ENCODE results near the gene CRB2.
"Not testable (repeated sequence)": the region's sequence is repeated elsewhere in the genome, so short reads cannot be mapped to it uniquely, and the experiment has no call there.

Gene CRB2

DNA sequence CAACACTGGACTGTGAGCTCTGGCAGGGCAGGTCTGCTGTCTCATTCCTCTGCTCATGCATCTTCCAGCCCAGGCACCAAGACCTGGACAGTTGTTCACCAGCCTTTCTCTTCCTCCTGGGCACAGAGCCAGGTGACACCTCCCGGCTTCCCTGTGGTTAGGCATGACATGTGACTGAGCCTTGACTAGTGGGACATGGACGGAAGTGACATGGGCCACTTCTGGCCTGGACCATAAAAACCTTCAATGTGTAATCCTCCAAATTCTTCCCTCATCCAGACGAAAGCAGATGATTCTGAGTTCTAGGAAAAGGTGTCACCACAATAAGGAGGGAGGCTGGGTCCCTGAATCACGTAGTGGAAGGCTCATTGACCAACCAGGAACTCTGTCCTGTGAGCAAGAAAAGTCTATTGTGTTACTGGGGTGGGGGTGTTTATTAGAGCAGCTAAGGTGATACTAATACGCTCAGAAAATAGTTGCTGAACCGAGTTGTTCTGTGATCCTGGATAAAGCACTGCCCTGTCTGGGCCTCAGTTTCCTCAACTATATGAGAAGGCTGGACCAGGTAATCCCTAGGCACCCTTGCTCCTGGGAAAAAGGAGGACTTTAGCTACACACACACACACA lies 26.6 kb upstream of the CRB2 start:
- DNase-seq (ENCODE audit: low spot score) = no peak

DNA sequence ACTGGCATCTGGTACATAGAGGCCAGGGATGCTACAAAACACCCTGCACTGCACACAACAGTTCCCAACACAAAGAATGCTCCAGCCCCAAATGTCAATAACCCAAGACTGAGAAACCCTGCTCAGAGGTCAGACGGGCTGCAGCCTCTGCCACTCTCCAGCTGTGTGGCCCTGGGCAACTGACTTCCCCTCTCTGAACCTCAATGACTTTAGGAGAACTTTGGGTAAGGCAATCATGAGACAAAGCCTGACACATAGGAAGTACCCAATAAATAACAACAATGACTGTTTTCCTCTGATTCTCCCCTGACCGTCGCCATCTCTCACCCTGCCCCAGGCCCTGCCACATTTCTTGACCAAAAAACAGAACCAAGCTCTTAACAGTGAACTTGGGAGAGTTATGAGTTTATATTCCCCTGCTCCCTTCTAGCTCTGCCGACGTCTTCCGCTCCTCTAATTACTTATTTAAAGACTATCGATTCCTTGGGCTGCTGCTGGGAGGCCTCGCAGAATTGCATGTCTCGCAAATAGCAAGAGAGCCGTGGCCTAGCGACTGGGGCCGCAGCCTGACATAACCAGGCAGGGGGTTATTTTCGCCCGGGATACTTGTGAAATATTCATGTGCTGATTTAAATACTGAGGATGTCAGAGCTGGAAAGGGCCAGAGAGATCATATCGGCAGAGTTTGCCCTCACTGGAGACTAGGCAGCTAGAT lies 24.5 kb upstream of the CRB2 start:
- DNase-seq (ENCODE audit: low spot score) = no peak

DNA sequence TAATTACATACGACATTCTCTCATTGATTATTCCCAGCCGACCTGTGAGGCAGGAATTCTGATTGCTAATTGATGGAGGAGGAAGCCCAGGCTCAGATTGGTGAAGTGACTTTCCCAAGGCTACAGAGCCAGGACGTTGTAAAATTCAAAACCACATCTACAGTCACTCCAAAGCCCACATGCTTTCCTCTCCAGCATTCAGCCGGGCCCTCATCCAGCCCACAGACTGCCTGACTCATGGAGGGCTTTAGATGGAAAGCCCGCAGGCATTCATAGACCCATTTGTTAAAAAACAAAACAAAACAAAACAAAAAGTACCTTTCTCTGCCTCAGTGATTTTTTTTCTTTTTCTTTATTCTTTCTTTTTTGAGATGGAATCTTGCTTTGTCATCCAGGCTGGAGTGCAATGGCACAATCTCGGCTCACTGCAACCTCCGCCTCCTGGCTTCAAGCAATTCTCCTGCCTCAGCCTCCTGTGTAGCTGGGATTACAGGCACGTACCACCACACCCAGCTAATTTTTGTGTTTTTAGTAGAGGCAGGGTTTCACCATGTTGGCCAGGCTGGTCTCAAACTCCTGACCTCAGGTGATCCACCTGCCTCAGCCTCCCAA lies 22.8 kb upstream of the CRB2 start:
- not testable (repeated sequence) for DNase-seq (ENCODE audit: low spot score)

DNA sequence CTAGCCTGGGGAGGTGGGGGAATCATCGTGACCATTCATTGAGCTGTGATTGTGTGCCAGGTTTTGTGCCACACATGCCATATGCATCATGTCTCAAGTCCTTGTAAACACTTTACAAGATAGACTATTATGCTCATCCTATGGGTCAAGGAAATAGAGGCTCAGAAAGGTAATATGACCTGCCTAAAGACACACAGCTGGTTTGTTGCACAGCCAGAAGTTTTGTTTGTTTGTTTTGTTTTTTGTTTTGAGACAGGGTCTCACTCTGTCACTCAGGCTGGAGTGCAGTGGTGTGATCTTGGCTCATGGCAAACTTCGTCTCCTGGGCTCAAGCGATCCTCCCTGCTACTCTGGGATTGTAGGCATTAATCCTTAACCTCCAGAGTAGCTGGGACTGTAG lies 21.4 kb upstream of the CRB2 start:
- DNase-seq (ENCODE audit: low spot score) = no peak

DNA sequence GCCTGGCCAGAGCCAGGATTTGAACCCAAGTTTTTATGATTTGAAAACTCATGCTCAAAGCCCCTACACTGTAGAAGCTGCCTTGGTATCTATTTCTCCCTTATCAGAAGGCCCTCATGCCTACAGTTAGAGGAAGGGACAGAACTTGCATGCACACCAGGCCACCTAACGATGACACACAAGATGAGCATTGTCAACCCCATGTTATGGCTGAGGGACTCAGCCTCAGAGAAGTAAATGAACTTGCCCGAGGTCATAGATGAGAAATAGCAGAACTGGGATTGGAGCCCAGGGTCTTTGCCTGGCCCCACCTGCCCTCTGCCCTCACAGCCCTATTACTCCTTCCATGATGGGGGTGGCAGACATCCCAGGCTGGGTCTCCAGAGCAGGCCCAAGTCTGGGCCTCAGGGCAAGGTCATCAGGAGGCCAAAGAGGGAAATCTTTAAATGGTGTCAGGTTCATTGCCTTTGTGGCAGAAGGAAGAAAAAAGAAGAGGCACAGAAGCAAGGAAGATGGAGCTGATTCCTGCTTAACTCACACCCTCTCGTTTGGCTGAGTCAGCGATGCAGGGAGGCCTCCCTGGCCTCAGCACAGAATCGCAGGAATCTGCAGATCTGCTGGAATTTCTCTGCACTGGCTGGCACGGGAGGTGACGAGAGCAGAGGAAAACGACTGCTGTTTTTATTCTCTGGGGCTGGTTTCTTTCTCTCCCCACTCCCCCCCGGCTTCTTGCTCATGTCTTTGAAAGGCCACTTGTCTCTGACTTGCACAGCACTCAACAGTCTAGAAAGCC lies 20.6 kb upstream of the CRB2 start:
- DNase-seq (ENCODE audit: low spot score) = no peak

DNA sequence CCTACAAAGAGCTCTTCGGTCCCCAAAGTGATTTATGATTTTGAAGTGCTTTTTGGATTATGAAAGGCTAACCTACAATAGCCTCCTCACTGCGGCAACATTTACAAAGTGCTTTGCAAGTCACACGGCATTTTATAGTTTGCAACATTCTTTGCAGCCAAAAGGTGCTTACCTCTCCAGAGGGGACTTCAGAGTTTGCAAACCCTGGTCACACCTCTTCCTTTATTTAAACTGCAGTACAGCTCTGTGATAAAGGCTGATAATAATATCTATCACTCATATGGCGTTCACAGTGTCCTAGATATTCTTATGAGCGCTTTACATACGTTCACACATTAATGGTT lies 20.0 kb upstream of the CRB2 start:
- DNase-seq (ENCODE audit: low spot score) = no peak

DNA sequence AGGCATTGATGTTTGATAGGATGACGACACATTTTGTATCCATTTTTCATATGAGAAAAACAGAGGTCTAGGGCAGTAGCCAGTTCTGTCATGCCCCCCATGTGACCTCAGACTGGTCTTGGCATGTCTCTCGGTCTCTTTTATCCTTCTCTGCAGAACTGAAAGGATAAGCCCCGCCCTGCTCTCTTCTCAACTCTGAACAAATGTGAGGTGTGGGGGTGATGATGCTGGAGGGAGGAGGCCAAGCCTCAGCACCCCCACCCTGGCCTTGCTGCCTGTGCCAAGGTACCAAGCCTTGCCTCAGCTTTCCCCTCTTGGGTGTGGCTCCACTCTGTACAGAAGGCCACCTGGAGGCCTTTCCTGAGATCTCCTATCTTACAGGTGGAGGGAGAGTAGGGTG lies 19.5 kb upstream of the CRB2 start:
- no peak for DNase-seq (ENCODE audit: low spot score)

DNA sequence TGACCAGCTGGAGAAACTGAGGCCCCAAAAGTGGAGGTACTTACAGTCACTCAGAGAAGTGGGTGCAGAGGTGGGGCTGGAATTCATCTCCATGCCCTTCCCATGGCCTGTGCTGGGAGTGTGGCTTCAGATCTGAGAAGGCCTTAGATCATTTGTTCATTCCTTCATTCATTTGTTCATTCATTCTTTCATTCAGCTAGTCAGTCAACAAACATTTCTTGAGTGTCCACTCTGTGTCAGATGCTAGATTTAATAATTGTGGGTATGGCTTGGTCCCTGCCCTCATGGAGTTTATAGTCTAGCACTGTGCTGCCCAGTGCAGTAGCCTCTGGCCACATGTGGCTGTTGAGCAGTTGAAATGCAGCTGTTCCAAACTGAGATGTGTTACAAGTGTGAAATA lies 19.0 kb upstream of the CRB2 start:
- DNase-seq (ENCODE audit: low spot score) = no peak

DNA sequence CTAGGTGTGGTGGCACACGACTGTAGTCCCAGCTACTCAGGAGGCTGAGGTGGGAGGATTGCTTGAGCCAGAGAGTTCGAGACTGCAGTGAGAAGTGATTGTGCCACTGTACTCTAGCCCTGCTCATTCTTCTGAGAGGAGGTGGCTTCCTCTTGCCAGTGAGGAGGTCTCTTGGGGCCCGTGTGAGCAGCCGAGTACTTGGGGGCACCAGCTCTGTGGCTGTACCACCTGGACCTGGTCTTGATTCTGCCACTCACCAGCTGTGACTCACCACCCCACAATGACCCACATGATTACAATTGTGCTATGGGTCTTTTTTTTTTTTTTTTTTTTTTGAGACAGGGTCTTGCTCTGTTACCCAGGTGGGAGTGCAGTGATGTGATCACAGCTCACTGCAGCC lies 18.0 kb upstream of the CRB2 start:
- no peak for DNase-seq (ENCODE audit: low spot score)

DNA sequence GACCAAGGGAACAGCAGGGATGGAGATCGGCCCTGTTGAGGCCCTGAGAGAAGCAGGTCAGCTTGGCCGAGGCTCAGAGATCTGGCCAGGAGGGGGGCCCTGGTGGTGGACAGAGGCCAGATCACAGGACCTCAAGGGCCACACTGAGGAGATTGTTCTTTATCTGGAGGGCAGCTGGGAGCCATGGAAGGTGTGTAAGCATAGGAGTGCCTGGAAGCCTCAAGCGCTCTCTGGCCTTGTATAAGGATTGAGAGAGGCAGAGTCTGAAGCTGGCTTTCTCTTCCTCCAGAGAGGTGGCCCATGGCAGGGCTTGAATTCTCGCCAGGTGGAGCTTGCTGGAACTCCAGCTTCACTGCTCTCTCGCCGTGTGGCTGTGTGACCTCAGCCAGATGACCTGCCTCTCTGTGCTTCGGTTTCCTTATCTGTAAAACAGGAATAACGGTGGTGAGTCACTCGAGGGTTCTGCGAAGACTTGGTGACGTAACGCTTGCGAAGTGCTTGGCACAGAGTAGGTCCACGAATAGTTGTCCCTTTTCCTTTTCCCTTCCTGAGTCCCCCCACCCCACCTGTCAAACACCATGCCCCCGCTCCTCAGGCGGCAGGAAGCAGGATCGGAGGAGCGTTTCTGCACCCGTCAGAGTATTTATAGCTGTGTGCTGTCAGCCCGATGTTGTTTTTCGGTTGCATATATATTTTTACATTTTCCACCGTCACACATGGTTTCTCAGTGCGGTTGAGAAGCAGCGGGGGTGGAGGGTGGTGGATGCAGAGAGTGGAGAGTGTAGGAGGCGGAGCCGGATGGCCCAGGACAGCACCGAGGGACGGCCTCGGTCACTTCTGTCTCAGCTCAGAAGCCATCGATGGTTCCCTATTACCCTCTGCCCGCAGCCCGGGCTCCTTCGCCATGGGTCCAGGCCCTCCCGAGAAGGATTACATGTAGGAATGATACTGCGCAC lies 17.0 kb upstream of the CRB2 start:
- no peak for DNase-seq (ENCODE audit: low spot score)

DNA sequence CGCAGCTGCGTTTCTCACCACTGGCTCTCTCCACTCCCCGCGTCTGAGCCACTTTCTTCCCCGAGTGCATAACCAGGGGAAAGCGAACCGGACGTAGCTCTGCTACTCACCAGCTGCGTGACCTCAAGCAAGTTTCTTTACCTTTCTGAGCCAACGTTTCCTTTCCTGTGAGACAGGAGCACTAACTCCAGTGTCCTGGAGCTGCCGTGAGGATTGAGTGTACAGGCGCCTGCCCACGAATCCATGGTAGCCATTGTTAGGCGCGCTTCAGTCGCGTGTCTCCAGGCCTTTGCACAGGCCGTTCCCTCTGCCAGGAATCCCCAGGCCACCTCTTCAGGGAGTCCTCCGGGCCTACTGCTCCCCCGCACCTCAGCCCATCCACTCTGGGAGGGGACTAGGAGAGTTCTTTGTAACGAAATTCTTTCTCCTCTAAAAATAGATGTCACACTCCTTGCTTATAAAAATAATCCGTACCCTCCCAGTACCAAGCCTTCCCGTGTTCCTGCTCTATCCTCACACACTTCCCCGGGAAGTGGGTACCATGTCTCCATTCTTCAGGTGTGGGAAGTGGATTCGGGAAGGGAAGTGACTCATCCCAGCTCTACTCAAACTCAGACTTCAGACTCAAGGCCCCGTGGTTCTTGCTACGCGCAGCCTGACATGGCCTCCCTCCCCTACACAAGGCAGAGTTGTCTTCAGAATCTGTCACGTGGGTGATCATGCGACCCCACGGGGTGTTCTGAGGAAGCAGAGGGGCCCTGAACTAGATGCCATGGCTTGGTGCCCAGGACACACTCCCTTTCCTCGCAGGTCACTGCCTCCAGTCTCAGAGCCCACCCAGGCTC lies 16.1 kb upstream of the CRB2 start:
- no peak for DNase-seq (ENCODE audit: low spot score)

DNA sequence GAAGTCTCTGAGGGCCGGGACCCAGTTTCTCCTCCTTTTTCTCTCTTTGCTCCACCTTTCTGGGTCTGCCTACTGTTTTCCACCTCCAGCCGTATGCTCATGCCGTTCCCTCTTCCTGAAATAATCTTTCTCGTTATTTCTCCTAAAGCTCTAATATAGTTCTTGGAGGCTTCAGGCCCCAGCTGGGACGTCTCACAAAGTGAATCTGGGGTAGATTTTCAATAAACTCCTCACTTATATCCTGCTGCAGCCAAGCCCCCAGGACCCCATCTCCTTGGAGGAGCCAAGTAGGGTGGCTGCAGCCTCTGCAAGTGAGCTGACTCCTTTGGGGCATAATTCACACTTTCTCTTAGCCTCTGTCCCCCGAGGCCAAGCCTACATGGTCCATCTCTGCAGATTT lies 14.2 kb upstream of the CRB2 start:
- no peak for DNase-seq (ENCODE audit: low spot score)

DNA sequence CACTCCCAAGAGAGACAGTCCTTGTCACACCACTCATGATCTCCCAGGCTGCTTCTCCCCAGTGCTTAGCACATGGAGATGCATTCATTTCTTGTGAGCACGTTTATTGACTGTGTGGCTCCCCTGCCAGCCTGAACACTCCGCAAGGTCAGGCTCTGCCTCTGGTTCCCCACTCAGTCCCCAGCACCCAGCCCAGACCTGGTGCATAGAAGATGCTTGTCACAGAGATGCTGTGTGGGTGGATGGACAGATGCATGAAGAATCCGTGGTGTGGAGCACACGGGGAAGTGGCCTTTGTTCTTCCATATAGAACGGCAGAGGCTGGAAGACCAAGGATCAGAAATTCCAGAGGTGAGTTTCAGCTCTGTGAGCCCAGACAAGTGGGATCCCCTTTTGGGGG lies 13.8 kb upstream of the CRB2 start:
- no peak for DNase-seq (ENCODE audit: low spot score)

DNA sequence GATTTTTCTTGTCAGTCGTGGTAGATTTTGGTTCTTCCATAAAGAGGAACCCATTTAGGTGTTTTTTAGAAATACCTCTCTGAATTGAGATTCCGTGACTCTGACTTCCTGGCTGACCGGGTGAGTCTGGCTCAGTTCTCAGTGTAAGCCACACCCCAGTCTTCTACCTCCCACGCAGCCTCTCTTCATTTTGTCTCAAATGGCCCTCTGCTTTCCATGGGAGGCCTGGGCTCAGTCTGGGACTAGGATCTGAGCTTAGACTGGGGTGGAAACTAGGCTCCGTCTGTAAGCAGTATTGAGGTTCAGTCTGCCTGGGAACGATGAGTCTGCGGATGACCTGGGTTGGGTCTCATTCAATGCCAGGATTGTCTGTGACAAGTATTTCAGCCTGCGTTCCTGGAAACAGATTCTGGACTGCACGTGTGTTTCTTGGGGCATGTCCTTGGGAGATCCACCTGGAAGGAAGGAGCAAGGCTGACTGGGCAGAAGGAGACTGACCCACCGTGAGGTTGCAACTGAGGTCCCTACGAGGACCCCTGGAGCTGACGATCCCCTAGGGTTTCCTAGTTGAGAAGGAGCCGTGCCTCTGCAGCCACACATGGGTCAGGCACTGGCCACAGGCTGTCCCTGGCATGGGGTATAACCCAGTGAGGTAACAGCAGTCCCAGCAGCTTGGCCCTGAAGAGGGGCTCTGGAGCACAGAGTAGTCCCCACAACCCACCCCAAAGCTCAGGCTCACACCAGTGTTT lies 12.4 kb upstream of the CRB2 start:
- DNase-seq (ENCODE audit: low spot score) = no peak

DNA sequence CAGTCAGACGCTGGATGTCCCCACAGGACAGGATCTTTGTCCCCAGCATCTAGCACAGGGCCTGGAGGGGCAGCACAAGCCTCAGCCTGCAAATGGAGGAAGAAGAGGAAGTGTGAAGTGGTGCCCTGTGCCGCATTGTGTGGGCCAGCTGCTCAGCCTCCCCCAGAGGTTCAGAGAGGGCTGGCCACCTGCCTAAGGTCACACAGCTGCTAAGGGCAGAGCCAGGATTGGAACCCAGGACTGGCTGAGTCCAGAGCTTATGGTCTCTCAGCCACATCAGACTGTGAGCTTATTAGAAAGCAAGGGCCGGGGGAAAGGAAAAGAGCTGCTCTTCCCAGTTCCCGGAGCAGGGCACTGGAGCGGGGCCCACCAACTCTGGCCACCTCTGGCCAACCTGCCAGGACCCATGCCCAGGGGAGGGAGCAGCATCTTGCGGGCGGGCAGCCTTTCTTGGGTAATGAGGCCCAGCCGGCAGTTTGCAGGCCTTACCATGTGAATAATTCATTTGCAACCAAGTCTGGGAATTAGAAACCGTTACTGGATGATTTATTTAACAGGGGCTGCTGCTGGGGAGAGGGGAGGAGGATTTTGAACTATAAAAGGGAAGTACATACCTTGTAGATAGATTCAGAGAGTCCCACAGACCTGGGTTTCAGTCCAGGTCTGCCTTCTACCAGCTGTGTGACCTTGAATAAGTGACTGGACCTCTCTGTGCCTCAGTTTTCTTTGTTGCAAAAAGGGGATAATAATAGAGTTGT lies 11.6 kb upstream of the CRB2 start:
- no peak for DNase-seq (ENCODE audit: low spot score)

DNA sequence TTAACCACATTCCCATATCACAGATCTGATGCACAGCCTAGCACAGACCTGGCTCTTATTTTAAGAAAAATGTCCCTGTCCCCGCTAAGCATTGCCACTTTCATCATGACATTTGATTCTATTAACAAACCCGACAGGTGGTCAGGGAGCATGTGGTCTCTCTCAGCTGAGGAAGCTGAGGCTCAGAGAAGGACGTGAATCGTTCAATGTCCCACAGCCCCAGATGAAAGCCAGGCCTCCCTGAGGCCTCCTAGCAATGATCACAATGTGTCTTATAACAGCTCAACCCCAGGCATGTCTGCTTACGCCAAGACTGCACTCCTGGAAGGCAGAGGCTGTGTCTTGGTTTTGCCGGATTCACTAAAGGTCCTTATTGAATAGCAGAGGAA lies 10.4 kb upstream of the CRB2 start:
- no peak for DNase-seq (ENCODE audit: low spot score)

DNA sequence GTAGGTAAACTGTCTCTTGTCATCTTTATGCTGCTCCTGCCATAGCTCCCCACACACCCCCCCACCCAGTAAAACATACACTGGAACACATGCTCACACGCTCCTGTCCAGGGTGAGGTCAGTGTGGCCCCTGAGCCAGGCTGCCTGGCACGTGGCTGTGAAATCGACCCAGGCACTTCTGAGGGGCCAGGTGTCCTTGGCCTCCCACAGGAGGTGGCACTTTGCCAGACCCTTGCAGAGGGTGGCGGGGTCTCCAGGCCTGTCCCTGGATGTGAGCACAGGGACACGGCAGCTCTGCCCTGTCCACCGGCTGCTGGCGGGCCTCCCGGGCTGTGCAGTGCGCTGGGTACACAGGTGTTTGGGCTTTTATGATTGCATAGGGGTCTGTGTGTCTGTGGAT lies 10.0 kb upstream of the CRB2 start:
- DNase-seq (ENCODE audit: low spot score) = no peak

DNA sequence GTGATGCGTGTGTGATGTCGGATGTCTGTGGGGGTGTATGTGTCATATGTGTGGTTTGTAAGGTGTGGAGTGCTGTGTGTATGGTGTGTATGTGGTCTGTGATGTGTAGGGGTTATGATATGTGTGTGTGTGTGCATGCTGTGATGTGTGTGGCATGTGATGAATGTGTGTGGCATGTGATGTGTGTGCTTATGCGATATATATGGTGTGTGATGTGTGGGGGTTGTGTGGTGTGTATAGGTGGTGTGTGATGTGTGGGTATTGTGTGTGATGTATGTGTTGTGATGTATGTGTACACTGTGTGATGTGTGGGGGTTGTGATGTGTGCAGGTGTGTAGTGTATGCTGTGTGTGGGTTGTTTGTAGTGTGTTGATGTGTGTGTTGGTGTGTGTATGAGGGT lies 9.2 kb upstream of the CRB2 start:
- no peak for DNase-seq (ENCODE audit: low spot score)

DNA sequence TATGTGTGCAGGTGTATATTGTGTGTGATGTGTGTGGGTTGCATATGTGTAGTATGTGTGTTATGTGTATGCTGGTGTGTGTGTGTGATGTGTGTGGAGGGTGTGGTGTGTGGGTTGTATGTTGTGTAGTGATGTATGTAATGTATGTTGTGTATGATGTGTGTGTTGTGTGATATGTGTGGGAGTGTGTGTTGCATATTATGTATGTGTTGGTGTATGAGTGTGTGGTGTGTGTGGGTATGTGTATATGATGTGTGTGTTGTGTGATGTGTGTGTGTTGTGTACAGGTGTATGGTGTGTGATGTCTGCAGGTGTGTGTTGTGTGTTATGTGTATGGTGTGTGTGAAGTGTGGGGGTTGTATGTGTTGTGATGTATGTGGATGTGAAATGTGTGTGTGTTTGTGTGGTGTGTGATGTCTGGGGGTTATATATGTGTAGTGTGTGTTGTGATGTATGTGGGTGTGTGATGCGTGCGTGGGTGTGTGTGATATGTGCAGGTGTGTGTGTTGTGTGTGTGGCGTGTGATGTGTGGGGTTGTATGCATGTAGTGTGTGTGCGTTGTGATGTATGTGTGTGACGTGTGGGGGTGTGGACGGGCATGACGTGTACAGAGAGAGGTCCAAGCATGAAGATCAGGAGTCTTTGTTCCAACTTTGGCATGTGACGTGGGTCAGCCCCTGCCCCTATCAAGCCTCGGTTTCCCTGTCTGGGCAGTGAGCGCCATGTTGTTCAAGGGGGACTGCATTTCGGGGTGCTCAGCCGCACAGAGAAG lies 8.5 kb upstream of the CRB2 start:
- no peak for DNase-seq (ENCODE audit: low spot score)
